GM18508 (cell line): ENCODE data around the gene SLC35E2B.
"Not testable (repeated sequence)": the region's sequence is repeated elsewhere in the genome, so short reads cannot be mapped to it uniquely, and the experiment has no call there.

Experiments used
- ATAC-seq: cut with Tn5 transposase; IDR thresholded peaks from one replicate; pipeline ENCODE4 v1.9.1; 2021; ENCODE audit warnings: moderate number of reproducible peaks; ENCODE audit not compliant: insufficient read depth, unreplicated experiment

The SLC35E2B gene

GRCh38 chr1:1647567-1648241 lies 44.9 kb downstream of the SLC35E2B start:
- ATAC-seq, result not testable (repeated sequence)

GRCh38 chr1:1646326-1646725 lies 46.3 kb downstream of the SLC35E2B start:
- ATAC-seq, result not testable (repeated sequence)

GRCh38 chr1:1640711-1641461 lies 51.7 kb downstream of the SLC35E2B start:
- ATAC-seq, result not testable (repeated sequence)

- not testable (repeated sequence) for ATAC-seq
Observed at GRCh38 chr1:1640081-1640480, 52.5 kb downstream of the SLC35E2B start.

- ATAC-seq, result not testable (repeated sequence)
Observed at GRCh38 chr1:1639368-1639767, 53.2 kb downstream of the SLC35E2B start.

- ATAC-seq, result not testable (repeated sequence)
Observed at GRCh38 chr1:1638528-1638927, 54.1 kb downstream of the SLC35E2B start.

- not testable (repeated sequence) for ATAC-seq
Observed at GRCh38 chr1:1637479-1637875, 55.1 kb downstream of the SLC35E2B start.

- ATAC-seq, result not testable (repeated sequence)
Observed at GRCh38 chr1:1636621-1637478, 55.7 kb downstream of the SLC35E2B start.

GRCh38 chr1:1634613-1635012 lies 58.0 kb downstream of the SLC35E2B start:
- ATAC-seq, result not testable (repeated sequence)

- not testable (repeated sequence) for ATAC-seq
Observed at GRCh38 chr1:1633409-1633808, 59.2 kb downstream of the SLC35E2B start.

GRCh38 chr1:1631782-1632420 lies 60.7 kb downstream of the SLC35E2B start, which contains the start of gene MMP23B:
MMP23B (plus strand) TSS chr1:1632173; CDS start chr1:1632219, 46 bp downstream.
- ATAC-seq, result no peak

- no peak for ATAC-seq
Observed at GRCh38 chr1:1630965-1631781, 61.4 kb downstream of the SLC35E2B start.

- no peak for ATAC-seq
Observed at GRCh38 chr1:1630191-1630964, 62.2 kb downstream of the SLC35E2B start.

GRCh38 chr1:1629430-1630190 lies 63.0 kb downstream of the SLC35E2B start:
- ATAC-seq, result no peak

GRCh38 chr1:1628754-1629429 lies 63.7 kb downstream of the SLC35E2B start:
- no peak for ATAC-seq

- no peak for ATAC-seq
Observed at GRCh38 chr1:1627829-1628753, 64.5 kb downstream of the SLC35E2B start.
